H1 (cell line): ENCODE data around the gene JAKMIP2. TPM values are rescaled to one million over a fixed set of nuclear protein-coding genes. Genes with fewer than 3 reads are reported as not detected.

Experiments
- CBX5 ChIP-seq: fragments of 300-800, 300-1000 bp; sonication (generic); IDR thresholded peaks from 2 replicates; pipeline ENCODE4 v1.7.1; 2016; ENCODE audit warnings: antibody characterized with exemption, low read length, low read depth
- MAFK ChIP-seq: IDR thresholded peaks from 2 replicates; pipeline ENCODE4 v1.6.1; 2012; ENCODE audit warnings: low read depth, mild to moderate bottlenecking, improper control_type of control experiment, low read length
- RBBP5 ChIP-seq: IDR thresholded peaks from 2 replicates; pipeline ENCODE4 v1.7.1; 2012; ENCODE audit warnings: low read depth, mild to moderate bottlenecking, inconsistent platforms, low read length, moderate library complexity, borderline replicate concordance
- SAP30 ChIP-seq: fragments of 300-600 bp; sonication (generic); IDR thresholded peaks from 2 replicates; pipeline ENCODE4 v1.7.1; 2012; ENCODE audit warnings: low read length, moderate library complexity, mild to moderate bottlenecking, inconsistent platforms; ENCODE audit not compliant: insufficient read depth, insufficient replicate concordance
- polyA plus RNA-seq, 7 experiments: library from polyadenylated mRNA; depleted of rRNA in 3 of 7; stranded (reverse) in 5 of 7; unstranded in 2 of 7; fragments of >200 nt in 5 of 7; fragments of 200-250 nt in 2 of 7; gene quantifications; 1 replicate in 5 of 7; 2 replicates in 1 of 7; 4 replicates in 1 of 7; pipeline versions ENCODE4 v1.2.1 to v1.2.3, GENCODE V29; 2011 to 2013; ENCODE audit warnings: missing spikeins in 2 of 7, mixed read lengths in 2 of 7
- total RNA-seq: library from RNA; stranded (reverse); fragmentation: NEBNext Ultra II Directional; extraction: Animal tissue kit (Norgen Biotek cat#: 25700); gene quantifications from 2 replicates; pipeline ENCODE4 v1.2.1, GENCODE V29; 2021
- TF ChIP-seq, protein P1 (sequence below), 3 experiments: IDR thresholded peaks; 1 replicate in 2 of 3; 2 replicates in 1 of 3; pipeline versions ENCODE4 v1.5.1 to v1.6.1; 2011; ENCODE audit warnings: low read length in 3 of 3, mild to moderate bottlenecking in 3 of 3, inconsistent platforms in 2 of 3, low read depth in 1 of 3, moderate library complexity in 1 of 3; ENCODE audit not compliant: insufficient read depth in 1 of 3; ENCODE audit errors: control extremely low read depth in 1 of 3
- TF ChIP-seq, protein P2 (sequence below): fragments of 300-600 bp; sonication (generic); IDR thresholded peaks from 2 replicates; pipeline ENCODE4 v1.7.1; 2012; ENCODE audit warnings: low read length, moderate library complexity, mild to moderate bottlenecking, inconsistent platforms; ENCODE audit not compliant: insufficient replicate concordance

Gene JAKMIP2
- total and polyA plus RNA-seq, 2 of the 8 experiments (the other 6 are each of a cell fraction or from before 2014, with no cell fraction given), result 2.4 to 13.6 TPM

DNA sequence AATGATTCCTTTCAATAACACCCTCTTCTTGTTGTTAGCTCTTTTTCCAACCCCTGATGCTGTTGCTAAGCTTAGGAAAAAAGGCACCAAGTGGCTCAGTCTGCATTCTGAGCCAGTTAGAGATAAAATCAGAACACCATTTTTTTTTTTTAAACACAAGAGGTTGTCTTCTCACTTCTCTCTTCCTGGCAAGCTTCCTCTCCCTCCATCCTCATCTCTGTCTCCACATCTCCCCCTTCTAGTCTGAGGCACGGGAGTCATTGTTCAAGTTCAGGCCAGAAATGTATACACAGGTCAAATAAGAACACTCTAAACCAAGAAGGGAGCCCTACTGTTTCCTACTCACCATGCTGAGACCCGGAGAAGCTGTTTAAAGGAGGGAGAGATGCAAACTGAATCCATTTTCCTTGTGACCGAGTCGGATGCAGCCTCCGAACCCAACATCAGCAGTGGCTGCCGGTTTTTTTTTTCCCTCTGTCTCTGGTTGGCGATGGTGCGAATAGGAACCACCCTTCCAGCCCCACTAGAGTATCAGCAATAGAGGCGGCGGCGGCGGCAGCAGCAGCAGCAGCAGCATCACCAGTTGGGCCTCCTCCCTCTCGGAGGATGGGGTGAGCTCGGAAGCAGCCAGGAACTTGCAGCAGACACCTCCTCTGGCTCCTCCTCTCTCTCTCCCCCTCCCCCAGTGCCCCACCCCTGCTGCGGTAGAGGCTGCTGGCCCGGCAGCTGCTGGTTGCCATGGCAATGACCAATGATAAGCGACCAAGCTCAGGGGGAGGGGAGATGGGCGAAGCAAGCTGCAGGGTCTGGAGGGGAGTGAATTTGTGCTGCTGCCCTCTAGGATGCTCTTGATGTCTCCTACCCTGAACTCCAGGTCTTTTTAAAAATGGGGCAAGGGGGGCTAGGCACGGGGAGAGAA is at the start of gene JAKMIP2 (continued):
- no peak for TF ChIP-seq SAP30
- no peak; the same call in 1 of the 2 replicates for TF ChIP-seq RBBP5
- TF ChIP-seq, protein P1, sequence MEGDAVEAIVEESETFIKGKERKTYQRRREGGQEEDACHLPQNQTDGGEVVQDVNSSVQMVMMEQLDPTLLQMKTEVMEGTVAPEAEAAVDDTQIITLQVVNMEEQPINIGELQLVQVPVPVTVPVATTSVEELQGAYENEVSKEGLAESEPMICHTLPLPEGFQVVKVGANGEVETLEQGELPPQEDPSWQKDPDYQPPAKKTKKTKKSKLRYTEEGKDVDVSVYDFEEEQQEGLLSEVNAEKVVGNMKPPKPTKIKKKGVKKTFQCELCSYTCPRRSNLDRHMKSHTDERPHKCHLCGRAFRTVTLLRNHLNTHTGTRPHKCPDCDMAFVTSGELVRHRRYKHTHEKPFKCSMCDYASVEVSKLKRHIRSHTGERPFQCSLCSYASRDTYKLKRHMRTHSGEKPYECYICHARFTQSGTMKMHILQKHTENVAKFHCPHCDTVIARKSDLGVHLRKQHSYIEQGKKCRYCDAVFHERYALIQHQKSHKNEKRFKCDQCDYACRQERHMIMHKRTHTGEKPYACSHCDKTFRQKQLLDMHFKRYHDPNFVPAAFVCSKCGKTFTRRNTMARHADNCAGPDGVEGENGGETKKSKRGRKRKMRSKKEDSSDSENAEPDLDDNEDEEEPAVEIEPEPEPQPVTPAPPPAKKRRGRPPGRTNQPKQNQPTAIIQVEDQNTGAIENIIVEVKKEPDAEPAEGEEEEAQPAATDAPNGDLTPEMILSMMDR (IDR thresholded peaks at IDR 0.05; ENCODE audit: control extremely low read depth in 1 of 3, insufficient read depth in 1 of 3, low read depth in 1 of 3, low read length in 3 of 3), result peak in 2 of 3 experiments; percentile 6 to 23; a peak in 2 of 4 replicates
- TF ChIP-seq, protein P2, sequence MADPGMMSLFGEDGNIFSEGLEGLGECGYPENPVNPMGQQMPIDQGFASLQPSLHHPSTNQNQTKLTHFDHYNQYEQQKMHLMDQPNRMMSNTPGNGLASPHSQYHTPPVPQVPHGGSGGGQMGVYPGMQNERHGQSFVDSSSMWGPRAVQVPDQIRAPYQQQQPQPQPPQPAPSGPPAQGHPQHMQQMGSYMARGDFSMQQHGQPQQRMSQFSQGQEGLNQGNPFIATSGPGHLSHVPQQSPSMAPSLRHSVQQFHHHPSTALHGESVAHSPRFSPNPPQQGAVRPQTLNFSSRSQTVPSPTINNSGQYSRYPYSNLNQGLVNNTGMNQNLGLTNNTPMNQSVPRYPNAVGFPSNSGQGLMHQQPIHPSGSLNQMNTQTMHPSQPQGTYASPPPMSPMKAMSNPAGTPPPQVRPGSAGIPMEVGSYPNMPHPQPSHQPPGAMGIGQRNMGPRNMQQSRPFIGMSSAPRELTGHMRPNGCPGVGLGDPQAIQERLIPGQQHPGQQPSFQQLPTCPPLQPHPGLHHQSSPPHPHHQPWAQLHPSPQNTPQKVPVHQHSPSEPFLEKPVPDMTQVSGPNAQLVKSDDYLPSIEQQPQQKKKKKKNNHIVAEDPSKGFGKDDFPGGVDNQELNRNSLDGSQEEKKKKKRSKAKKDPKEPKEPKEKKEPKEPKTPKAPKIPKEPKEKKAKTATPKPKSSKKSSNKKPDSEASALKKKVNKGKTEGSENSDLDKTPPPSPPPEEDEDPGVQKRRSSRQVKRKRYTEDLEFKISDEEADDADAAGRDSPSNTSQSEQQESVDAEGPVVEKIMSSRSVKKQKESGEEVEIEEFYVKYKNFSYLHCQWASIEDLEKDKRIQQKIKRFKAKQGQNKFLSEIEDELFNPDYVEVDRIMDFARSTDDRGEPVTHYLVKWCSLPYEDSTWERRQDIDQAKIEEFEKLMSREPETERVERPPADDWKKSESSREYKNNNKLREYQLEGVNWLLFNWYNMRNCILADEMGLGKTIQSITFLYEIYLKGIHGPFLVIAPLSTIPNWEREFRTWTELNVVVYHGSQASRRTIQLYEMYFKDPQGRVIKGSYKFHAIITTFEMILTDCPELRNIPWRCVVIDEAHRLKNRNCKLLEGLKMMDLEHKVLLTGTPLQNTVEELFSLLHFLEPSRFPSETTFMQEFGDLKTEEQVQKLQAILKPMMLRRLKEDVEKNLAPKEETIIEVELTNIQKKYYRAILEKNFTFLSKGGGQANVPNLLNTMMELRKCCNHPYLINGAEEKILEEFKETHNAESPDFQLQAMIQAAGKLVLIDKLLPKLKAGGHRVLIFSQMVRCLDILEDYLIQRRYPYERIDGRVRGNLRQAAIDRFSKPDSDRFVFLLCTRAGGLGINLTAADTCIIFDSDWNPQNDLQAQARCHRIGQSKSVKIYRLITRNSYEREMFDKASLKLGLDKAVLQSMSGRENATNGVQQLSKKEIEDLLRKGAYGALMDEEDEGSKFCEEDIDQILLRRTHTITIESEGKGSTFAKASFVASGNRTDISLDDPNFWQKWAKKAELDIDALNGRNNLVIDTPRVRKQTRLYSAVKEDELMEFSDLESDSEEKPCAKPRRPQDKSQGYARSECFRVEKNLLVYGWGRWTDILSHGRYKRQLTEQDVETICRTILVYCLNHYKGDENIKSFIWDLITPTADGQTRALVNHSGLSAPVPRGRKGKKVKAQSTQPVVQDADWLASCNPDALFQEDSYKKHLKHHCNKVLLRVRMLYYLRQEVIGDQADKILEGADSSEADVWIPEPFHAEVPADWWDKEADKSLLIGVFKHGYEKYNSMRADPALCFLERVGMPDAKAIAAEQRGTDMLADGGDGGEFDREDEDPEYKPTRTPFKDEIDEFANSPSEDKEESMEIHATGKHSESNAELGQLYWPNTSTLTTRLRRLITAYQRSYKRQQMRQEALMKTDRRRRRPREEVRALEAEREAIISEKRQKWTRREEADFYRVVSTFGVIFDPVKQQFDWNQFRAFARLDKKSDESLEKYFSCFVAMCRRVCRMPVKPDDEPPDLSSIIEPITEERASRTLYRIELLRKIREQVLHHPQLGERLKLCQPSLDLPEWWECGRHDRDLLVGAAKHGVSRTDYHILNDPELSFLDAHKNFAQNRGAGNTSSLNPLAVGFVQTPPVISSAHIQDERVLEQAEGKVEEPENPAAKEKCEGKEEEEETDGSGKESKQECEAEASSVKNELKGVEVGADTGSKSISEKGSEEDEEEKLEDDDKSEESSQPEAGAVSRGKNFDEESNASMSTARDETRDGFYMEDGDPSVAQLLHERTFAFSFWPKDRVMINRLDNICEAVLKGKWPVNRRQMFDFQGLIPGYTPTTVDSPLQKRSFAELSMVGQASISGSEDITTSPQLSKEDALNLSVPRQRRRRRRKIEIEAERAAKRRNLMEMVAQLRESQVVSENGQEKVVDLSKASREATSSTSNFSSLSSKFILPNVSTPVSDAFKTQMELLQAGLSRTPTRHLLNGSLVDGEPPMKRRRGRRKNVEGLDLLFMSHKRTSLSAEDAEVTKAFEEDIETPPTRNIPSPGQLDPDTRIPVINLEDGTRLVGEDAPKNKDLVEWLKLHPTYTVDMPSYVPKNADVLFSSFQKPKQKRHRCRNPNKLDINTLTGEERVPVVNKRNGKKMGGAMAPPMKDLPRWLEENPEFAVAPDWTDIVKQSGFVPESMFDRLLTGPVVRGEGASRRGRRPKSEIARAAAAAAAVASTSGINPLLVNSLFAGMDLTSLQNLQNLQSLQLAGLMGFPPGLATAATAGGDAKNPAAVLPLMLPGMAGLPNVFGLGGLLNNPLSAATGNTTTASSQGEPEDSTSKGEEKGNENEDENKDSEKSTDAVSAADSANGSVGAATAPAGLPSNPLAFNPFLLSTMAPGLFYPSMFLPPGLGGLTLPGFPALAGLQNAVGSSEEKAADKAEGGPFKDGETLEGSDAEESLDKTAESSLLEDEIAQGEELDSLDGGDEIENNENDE, result no peak
- TF ChIP-seq CBX5, result no peak
- TF ChIP-seq MAFK, result no peak
